T-helper 1 cell treated with Interleukin-12 subunit alpha and Interleukin-12 subunit beta and Interleukin-4 antibody, amounts not matched to agents 30 μg/mL and 1 μg/mL, for 36 hours (primary cell): ENCODE results near the gene TMEM255B.

Source experiments
- H3K27ac Mint-ChIP-seq: one replicate; pipeline ENCODE4 v1.8.0; 2021; ENCODE audit warnings: mild to moderate bottlenecking, mixed read lengths
- H3K27me3 Mint-ChIP-seq: one replicate; pipeline ENCODE4 v1.8.0; 2021; ENCODE audit warnings: low read depth, mixed read lengths
- H3K36me3 Mint-ChIP-seq: one replicate; pipeline ENCODE4 v1.8.0; 2021; ENCODE audit warnings: low read depth, mixed read lengths
- H3K4me1 Mint-ChIP-seq: one replicate; pipeline ENCODE4 v1.8.0; 2021; ENCODE audit warnings: low read depth, mixed read lengths
- H3K4me3 Mint-ChIP-seq: one replicate; pipeline ENCODE4 v1.8.0; 2021; ENCODE audit warnings: mild to moderate bottlenecking, moderate library complexity, mixed read lengths
- H3K9me3 Mint-ChIP-seq: one replicate; pipeline ENCODE4 v1.8.0; 2021; ENCODE audit warnings: mixed read lengths

The TMEM255B gene

GRCh38 chr13:113764793-113765563 lies 6.0 kb downstream of the TMEM255B start:
- Mint-ChIP-seq H3K36me3 (no peaks in the 10 kb centered on the region), H3K9me3 (no peaks in the 10 kb centered on the region), H3K4me3 (no peak overlapping the region), H3K4me1 (peaks cover under 1% of the 10 kb centered on the region), H3K27ac (no peak overlapping the region), H3K27me3 (peaks cover 31% of the 10 kb centered on the region)

GRCh38 chr13:113765564-113765910 lies 6.5 kb downstream of the TMEM255B start:
- no peaks in the 10 kb centered on the region for H3K9me3 Mint-ChIP-seq
- peaks cover 25% of the 10 kb centered on the region for H3K27me3 Mint-ChIP-seq
- H3K27ac Mint-ChIP-seq, result no peak overlapping the region
- no peaks in the 10 kb centered on the region for H3K4me1 Mint-ChIP-seq
- H3K36me3 Mint-ChIP-seq, result no peaks in the 10 kb centered on the region
- no peak overlapping the region for H3K4me3 Mint-ChIP-seq

GRCh38 chr13:113766035-113766800 lies 7.2 kb downstream of the TMEM255B start:
- H3K4me3 Mint-ChIP-seq, result no peak overlapping the region
- H3K4me1 Mint-ChIP-seq, result no peaks in the 10 kb centered on the region
- no peaks in the 10 kb centered on the region for H3K36me3 Mint-ChIP-seq
- no peak overlapping the region for H3K27ac Mint-ChIP-seq
- no peaks in the 10 kb centered on the region for H3K9me3 Mint-ChIP-seq
- H3K27me3 Mint-ChIP-seq, result peaks cover 19% of the 10 kb centered on the region

- H3K4me3 Mint-ChIP-seq, result no peak overlapping the region
- peaks cover 7% of the 10 kb centered on the region for H3K27me3 Mint-ChIP-seq
- no peak overlapping the region for H3K27ac Mint-ChIP-seq
- H3K4me1 Mint-ChIP-seq, result peaks cover 5% of the 10 kb centered on the region
- H3K9me3 Mint-ChIP-seq, result peaks cover 1% of the 10 kb centered on the region
- H3K36me3 Mint-ChIP-seq, result no peaks in the 10 kb centered on the region
Measured at GRCh38 chr13:113767366-113767765, 8.3 kb downstream of the TMEM255B start.

- Mint-ChIP-seq H3K4me3 (no peak overlapping the region), H3K4me1 (peaks cover 6% of the 10 kb centered on the region), H3K27me3 (peaks cover 5% of the 10 kb centered on the region), H3K36me3 (no peaks in the 10 kb centered on the region), H3K27ac (no peak overlapping the region), H3K9me3 (peaks cover 6% of the 10 kb centered on the region)
Measured at GRCh38 chr13:113768018-113768905, 9.2 kb downstream of the TMEM255B start.

- Mint-ChIP-seq H3K4me3 (no peak overlapping the region), H3K9me3 (peaks cover 6% of the 10 kb centered on the region), H3K27me3 (no peaks in the 10 kb centered on the region)
Measured at GRCh38 chr13:113769106-113769505, 10.1 kb downstream of the TMEM255B start.

GRCh38 chr13:113769881-113770280 lies 10.9 kb downstream of the TMEM255B start:
- Mint-ChIP-seq H3K9me3 (peaks cover 6% of the 10 kb centered on the region), H3K36me3 (no peaks in the 10 kb centered on the region), H3K27me3 (no peaks in the 10 kb centered on the region), H3K4me3 (no peak overlapping the region), H3K4me1 (peaks cover 6% of the 10 kb centered on the region), H3K27ac (no peak overlapping the region)

More at GRCh38 chr13:113769106-113769505, 10.1 kb downstream of the TMEM255B start:
- H3K27ac Mint-ChIP-seq, result no peak overlapping the region
- no peaks in the 10 kb centered on the region for H3K36me3 Mint-ChIP-seq
- peaks cover 6% of the 10 kb centered on the region for H3K4me1 Mint-ChIP-seq

GRCh38 chr13:113770441-113770840 lies 11.4 kb downstream of the TMEM255B start:
- peaks cover 6% of the 10 kb centered on the region for H3K9me3 Mint-ChIP-seq
- no peaks in the 10 kb centered on the region for H3K27me3 Mint-ChIP-seq
- H3K27ac Mint-ChIP-seq, result no peak overlapping the region
- peaks cover 6% of the 10 kb centered on the region for H3K4me1 Mint-ChIP-seq
- no peaks in the 10 kb centered on the region for H3K36me3 Mint-ChIP-seq
- no peak overlapping the region for H3K4me3 Mint-ChIP-seq

- Mint-ChIP-seq H3K27me3 (no peaks in the 10 kb centered on the region), H3K4me1 (peaks cover 6% of the 10 kb centered on the region), H3K9me3 (peaks cover 6% of the 10 kb centered on the region), H3K4me3 (no peak overlapping the region), H3K36me3 (no peaks in the 10 kb centered on the region), H3K27ac (no peak overlapping the region)
Measured at GRCh38 chr13:113770937-113771336, 11.9 kb downstream of the TMEM255B start.

GRCh38 chr13:113771709-113772331 lies 12.8 kb downstream of the TMEM255B start:
- no peak overlapping the region for H3K4me3 Mint-ChIP-seq
- peaks cover 6% of the 10 kb centered on the region for H3K4me1 Mint-ChIP-seq
- no peak overlapping the region for H3K27ac Mint-ChIP-seq
- H3K36me3 Mint-ChIP-seq, result no peaks in the 10 kb centered on the region
- no peaks in the 10 kb centered on the region for H3K27me3 Mint-ChIP-seq
- peaks cover 6% of the 10 kb centered on the region for H3K9me3 Mint-ChIP-seq

- Mint-ChIP-seq H3K27ac (no peak overlapping the region), H3K27me3 (peaks cover 9% of the 10 kb centered on the region), H3K36me3 (no peaks in the 10 kb centered on the region), H3K4me1 (peaks cover 6% of the 10 kb centered on the region), H3K9me3 (peaks cover 6% of the 10 kb centered on the region), H3K4me3 (no peak overlapping the region)
Measured at GRCh38 chr13:113774177-113775107, 15.4 kb downstream of the TMEM255B start.

- Mint-ChIP-seq H3K27me3 (peaks cover 13% of the 10 kb centered on the region), H3K27ac (no peak overlapping the region), H3K9me3 (peaks cover 6% of the 10 kb centered on the region), H3K36me3 (no peaks in the 10 kb centered on the region), H3K4me3 (no peak overlapping the region), H3K4me1 (peaks cover 6% of the 10 kb centered on the region)
Measured at GRCh38 chr13:113775451-113776145, 16.6 kb downstream of the TMEM255B start.
